ENCODE data around the gene WDR77. TPM values are rescaled to one million over a fixed set of nuclear protein-coding genes. Genes with fewer than 3 reads are reported as not detected.
A peak's percentile ranks its signal among the peaks of the same experiment; 100 is the strongest.

Gene WDR77
- total and polyA plus RNA-seq, 4 donors = 20.1 to 47.5 (median 34.2) TPM

DNA sequence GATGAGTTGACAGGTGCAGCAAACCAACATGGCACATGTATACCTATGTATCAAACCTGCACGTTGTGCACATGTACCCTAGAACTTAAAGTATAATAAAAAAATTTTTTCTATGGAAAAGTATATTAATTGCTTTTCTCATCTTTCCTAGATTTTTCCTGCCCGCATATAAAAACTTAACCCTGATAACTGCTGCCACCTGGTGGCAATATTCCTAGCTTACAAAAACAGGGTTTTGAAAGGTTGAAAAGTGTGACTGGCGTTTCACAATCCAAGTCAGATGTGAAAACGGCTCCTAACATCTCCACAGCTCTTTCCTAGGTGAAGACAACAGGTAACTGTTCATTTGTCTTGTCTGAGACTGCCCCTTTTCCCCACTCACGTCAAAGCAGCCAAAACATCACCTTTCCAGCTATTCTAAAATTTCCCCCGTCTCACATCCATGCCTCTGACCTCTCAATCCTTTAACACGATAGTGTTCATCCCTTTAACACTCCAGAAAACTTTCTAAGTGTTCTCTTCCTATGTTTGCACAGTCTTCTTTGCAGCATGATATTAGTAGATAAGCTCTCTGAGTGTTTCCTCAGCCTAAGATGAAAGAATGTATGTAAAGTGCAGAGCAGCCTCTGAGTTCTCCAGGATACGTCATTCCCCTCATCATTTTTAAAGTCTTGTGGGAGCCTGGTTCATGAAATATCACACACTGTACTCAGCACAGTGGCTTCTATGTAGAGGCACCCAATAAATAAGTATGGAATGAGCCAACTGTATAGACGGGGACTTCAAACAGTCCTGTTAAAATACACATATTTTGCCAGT is 49.1 kb downstream of the WDR77 start:
- Histone ChIP-seq H3K9me3 (ENCODE audit: control insufficient read depth, insufficient read depth, low read length) (no peaks in the 10 kb centered on the region), H3K4me1 (ENCODE audit: control insufficient read depth, insufficient read depth, low read length) (no peaks in the 10 kb centered on the region), H3K27me3 (ENCODE audit: control insufficient read depth, insufficient read depth, low read length) (peaks cover 3% of the 10 kb centered on the region), H3K36me3 (ENCODE audit: control insufficient read depth, insufficient read depth, low read length) (no peaks in the 10 kb centered on the region), H3K4me3 (ENCODE audit: low read depth, low read length) (no peak overlapping the region), H3K27ac (ENCODE audit: low read depth, low read length) (no peak overlapping the region)
- 38% methylated on average over 3 of the region's 9 CpGs for WGBS (ENCODE audit: insufficient coverage)
- peak in 5 of 6 donors; percentile 26 to 79 (median 49) for DNase-seq (ENCODE audit: low read depth in 4 of 6, low spot score in 6 of 6)

DNA sequence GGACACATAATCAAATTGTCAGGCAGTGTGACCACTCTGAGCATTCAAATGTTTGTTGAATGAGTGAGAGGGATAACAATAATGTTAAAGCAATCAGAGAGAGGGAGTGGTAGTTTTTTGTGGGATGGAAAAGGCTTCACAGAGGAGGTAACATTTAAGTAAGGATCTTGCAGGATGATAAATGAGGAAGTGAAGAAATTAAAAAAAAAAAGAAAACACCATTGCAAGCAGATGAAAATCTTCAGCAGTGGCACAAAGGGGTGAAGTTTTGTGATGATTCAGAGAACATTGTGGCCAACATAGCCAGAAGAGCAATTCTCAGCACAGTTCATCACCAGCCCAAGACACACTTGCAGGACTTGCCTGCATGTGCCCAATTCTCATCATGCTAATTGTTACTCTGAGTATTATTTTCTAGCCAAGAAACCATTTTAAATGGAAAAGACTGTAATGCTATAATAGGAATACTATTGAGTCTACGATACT is 56.6 kb downstream of the WDR77 start:
- Histone ChIP-seq H3K4me3 (ENCODE audit: low read depth, low read length) (no peak overlapping the region), H3K4me1 (ENCODE audit: control insufficient read depth, insufficient read depth, low read length) (no peaks in the 10 kb centered on the region), H3K27me3 (ENCODE audit: control insufficient read depth, insufficient read depth, low read length) (peaks cover 2% of the 10 kb centered on the region), H3K27ac (ENCODE audit: low read depth, low read length) (no peak overlapping the region), H3K9me3 (ENCODE audit: control insufficient read depth, insufficient read depth, low read length) (no peaks in the 10 kb centered on the region), H3K36me3 (ENCODE audit: control insufficient read depth, insufficient read depth, low read length) (no peaks in the 10 kb centered on the region)
- no CpG with 5 or more reads among the region's 1 CpG for WGBS (ENCODE audit: insufficient coverage)
- no peak for DNase-seq (ENCODE audit: low read depth in 4 of 6, low spot score in 6 of 6)

DNA sequence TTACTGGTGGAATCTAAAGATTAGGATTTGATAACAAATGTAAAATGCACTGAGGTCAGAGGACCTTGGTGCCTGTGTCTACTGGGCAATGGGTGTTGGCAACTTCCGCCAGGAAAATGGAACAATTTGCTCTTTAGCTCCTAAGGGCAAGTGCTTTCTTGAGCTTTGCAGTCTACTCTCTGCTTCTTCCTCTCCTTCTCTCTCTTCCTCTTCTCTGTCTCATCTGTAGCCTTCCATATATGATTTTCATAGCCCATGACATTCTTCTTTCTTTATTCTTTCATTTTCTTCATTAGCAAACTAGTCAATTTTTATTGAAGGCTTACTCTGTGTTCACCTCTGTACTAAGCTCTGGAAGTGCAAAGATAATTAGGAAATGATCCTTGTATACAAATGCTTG is 57.0 kb downstream of the WDR77 start:
- DNase-seq (ENCODE audit: low read depth in 4 of 6, low spot score in 6 of 6) = no peak
- Histone ChIP-seq H3K27me3 (ENCODE audit: control insufficient read depth, insufficient read depth, low read length) (peaks cover 2% of the 10 kb centered on the region), H3K9me3 (ENCODE audit: control insufficient read depth, insufficient read depth, low read length) (no peaks in the 10 kb centered on the region), H3K36me3 (ENCODE audit: control insufficient read depth, insufficient read depth, low read length) (no peaks in the 10 kb centered on the region), H3K4me3 (ENCODE audit: low read depth, low read length) (no peak overlapping the region), H3K4me1 (ENCODE audit: control insufficient read depth, insufficient read depth, low read length) (no peaks in the 10 kb centered on the region), H3K27ac (ENCODE audit: low read depth, low read length) (no peak overlapping the region)
- no CpG with 5 or more reads among the region's 1 CpG for WGBS (ENCODE audit: insufficient coverage)

Small RNA genes within 50 kb of the gene (small RNA-seq; reads per million reads assigned to genes)
- gene RF00019 (ENCODE audit: low replicate concordance) (not detected), gene RNU6-792P (ENCODE audit: low replicate concordance) (not detected)

Other genes with a start within 250 kb of the WDR77 start
- gene DENND2D, start 248.6 kb downstream of the WDR77 start, total RNA-seq = 10 to 100 TPM in 1 of 2 donors, 1 to 10 TPM in 1; 7.1 to 10.3 TPM
- gene DENND2D, start 248.6 kb downstream of the WDR77 start, polyA plus RNA-seq (ENCODE audit: insufficient read length in 2 of 2) = 1 to 10 TPM; 1.9 to 3.7 TPM
- under 1 TPM; 0.89 to 0.94 TPM for gene CHI3L2, start 221.5 kb downstream of the WDR77 start, total RNA-seq
- gene CHI3L2, start 221.5 kb downstream of the WDR77 start, polyA plus RNA-seq (ENCODE audit: insufficient read length in 2 of 2) = under 1 TPM in 1 of 2 donors, not detected in 1; 0.47 TPM
- gene CHIA, start 158.4 kb downstream of the WDR77 start, total RNA-seq = not detected
- gene CHIA, start 158.4 kb downstream of the WDR77 start, polyA plus RNA-seq (ENCODE audit: insufficient read length in 2 of 2) = not detected
- 1 to 10 TPM; 2.9 to 3.0 TPM for gene OVGP1, start 21.5 kb downstream of the WDR77 start, total RNA-seq
- 1 to 10 TPM; 4.9 to 9.9 TPM for gene OVGP1, start 21.5 kb downstream of the WDR77 start, polyA plus RNA-seq (ENCODE audit: insufficient read length in 2 of 2)
- gene ATP5PB, start 208 bp upstream of the WDR77 start, total RNA-seq = 100 to 1,000 TPM; 344 to 409 TPM
- gene ATP5PB, start 208 bp upstream of the WDR77 start, polyA plus RNA-seq (ENCODE audit: insufficient read length in 2 of 2) = 100 to 1,000 TPM; 333 to 365 TPM
- 1 to 10 TPM; 2.9 to 3.7 TPM for gene C1orf162, start 24.7 kb upstream of the WDR77 start, total RNA-seq
- gene C1orf162, start 24.7 kb upstream of the WDR77 start, polyA plus RNA-seq (ENCODE audit: insufficient read length in 2 of 2) = 1 to 10 TPM; 5.5 to 6.2 TPM
- 10 to 100 TPM in 1 of 2 donors, 1 to 10 TPM in 1; 7.2 to 11.1 TPM for gene ADORA3, start 54.4 kb upstream of the WDR77 start, total RNA-seq
- gene ADORA3, start 54.4 kb upstream of the WDR77 start, polyA plus RNA-seq (ENCODE audit: insufficient read length in 2 of 2) = 10 to 100 TPM; 10.4 to 14.5 TPM
- 1 to 10 TPM; 2.4 to 9.5 TPM for gene TMIGD3, start 54.4 kb upstream of the WDR77 start, total RNA-seq
- 1 to 10 TPM; 5.8 to 6.0 TPM for gene TMIGD3, start 54.4 kb upstream of the WDR77 start, polyA plus RNA-seq (ENCODE audit: insufficient read length in 2 of 2)
- gene RAP1A, start 170.5 kb upstream of the WDR77 start, total RNA-seq = 10 to 100 TPM; 29.3 to 54.2 TPM
- 10 to 100 TPM; 61.6 to 84.4 TPM for gene RAP1A, start 170.5 kb upstream of the WDR77 start, polyA plus RNA-seq (ENCODE audit: insufficient read length in 2 of 2)